ENCODE results near the gene ACSF2.

ACSF2 gene

GRCh38 chr17:50428831-50429424, 2.9 kb downstream of the ACSF2 start:
- Histone ChIP-seq H2AFZ (ENCODE audit: low read length) (no peak overlapping the region), H3K4me1 (ENCODE audit: low read length) (peaks cover 14% of the 10 kb centered on the region), H3K27me3 (replicated peaks; ENCODE audit: insufficient read depth, low read length) (no peaks in the 10 kb centered on the region), H3K4me3 (ENCODE audit: low read length) (no peak overlapping the region), H4K20me1 (ENCODE audit: insufficient read depth, low read length) (no peaks in the 10 kb centered on the region), H3K9ac (ENCODE audit: low read length) (no peak overlapping the region), H3K9me3 (replicated peaks; ENCODE audit: insufficient read depth, low read length) (no peaks in the 10 kb centered on the region), H3K4me2 (ENCODE audit: low read depth, low read length) (no peak overlapping the region), H3K79me2 (ENCODE audit: low read length) (0 out of 2 replicates have a peak, but pooled peaks cover 10% of the 10 kb centered on the region), H3K36me3 (replicated peaks; ENCODE audit: insufficient read depth, low read length) (no peaks in the 10 kb centered on the region), H3K27ac (ENCODE audit: low read length) (no peak overlapping the region), H3K9me2 (replicated peaks; ENCODE audit: insufficient read depth, low read length) (no peaks in the 10 kb centered on the region), H3F3A (ENCODE audit: insufficient read depth, low read length) (peaks cover 13% of the 10 kb centered on the region)
- no peak for TF ChIP-seq EZH2phosphoT487 (IDR thresholded peaks at IDR 0.05; ENCODE audit: low read length)
- TF ChIP-seq EZH2 (optimal IDR thresholded peaks at IDR 0.05; ENCODE audit: low read depth, low read length), result no peak
- TF ChIP-seq CTCF (IDR thresholded peaks at IDR 0.05; ENCODE audit: low read length), result no peak
- no peak for DNase-seq

- Histone ChIP-seq H3K4me3 (ENCODE audit: low read length) (no peak overlapping the region), H3K79me2 (ENCODE audit: low read length) (0 out of 2 replicates have a peak, but pooled peaks cover 10% of the 10 kb centered on the region), H3K27me3 (replicated peaks; ENCODE audit: insufficient read depth, low read length) (no peaks in the 10 kb centered on the region), H3F3A (ENCODE audit: insufficient read depth, low read length) (peaks cover 13% of the 10 kb centered on the region), H3K4me1 (ENCODE audit: low read length) (peaks cover 14% of the 10 kb centered on the region), H4K20me1 (ENCODE audit: insufficient read depth, low read length) (no peaks in the 10 kb centered on the region), H3K9me2 (replicated peaks; ENCODE audit: insufficient read depth, low read length) (no peaks in the 10 kb centered on the region), H2AFZ (ENCODE audit: low read length) (no peak overlapping the region), H3K4me2 (ENCODE audit: low read depth, low read length) (no peak overlapping the region), H3K36me3 (replicated peaks; ENCODE audit: insufficient read depth, low read length) (no peaks in the 10 kb centered on the region), H3K27ac (ENCODE audit: low read length) (no peak overlapping the region), H3K9me3 (replicated peaks; ENCODE audit: insufficient read depth, low read length) (no peaks in the 10 kb centered on the region), H3K9ac (ENCODE audit: low read length) (no peak overlapping the region)
- DNase-seq, result no peak
- TF ChIP-seq CTCF (IDR thresholded peaks at IDR 0.05; ENCODE audit: low read length), result no peak
- TF ChIP-seq EZH2 (optimal IDR thresholded peaks at IDR 0.05; ENCODE audit: low read depth, low read length), result no peak
- TF ChIP-seq EZH2phosphoT487 (IDR thresholded peaks at IDR 0.05; ENCODE audit: low read length), result no peak
These were observed 3.8 kb downstream of the ACSF2 start for GRCh38 chr17:50429793-50430192.

GRCh38 chr17:50430821-50431618, 5.0 kb downstream of the ACSF2 start:
- no peaks in the 10 kb centered on the region for H3K9me2 ChIP-seq (replicated peaks; ENCODE audit: insufficient read depth, low read length)
- no peak overlapping the region for H2AFZ ChIP-seq (ENCODE audit: low read length)
- no peak for TF ChIP-seq EZH2phosphoT487 (IDR thresholded peaks at IDR 0.05; ENCODE audit: low read length)
- TF ChIP-seq CTCF (IDR thresholded peaks at IDR 0.05; ENCODE audit: low read length), result no peak
- TF ChIP-seq EZH2 (optimal IDR thresholded peaks at IDR 0.05; ENCODE audit: low read depth, low read length), result no peak
- H3K9ac ChIP-seq (ENCODE audit: low read length), result no peak overlapping the region
- no peaks in the 10 kb centered on the region for H3K27me3 ChIP-seq (replicated peaks; ENCODE audit: insufficient read depth, low read length)
- 0 out of 2 replicates have a peak, but pooled peaks cover 10% of the 10 kb centered on the region for H3K79me2 ChIP-seq (ENCODE audit: low read length)
- peaks cover 9% of the 10 kb centered on the region for H3K4me1 ChIP-seq (ENCODE audit: low read length)
- no peaks in the 10 kb centered on the region for H3K9me3 ChIP-seq (replicated peaks; ENCODE audit: insufficient read depth, low read length)
- H3K4me3 ChIP-seq (ENCODE audit: low read length), result no peak overlapping the region
- DNase-seq, result no peak
- no peaks in the 10 kb centered on the region for H4K20me1 ChIP-seq (ENCODE audit: insufficient read depth, low read length)
- no peak overlapping the region for H3K27ac ChIP-seq (ENCODE audit: low read length)
- H3K36me3 ChIP-seq (replicated peaks; ENCODE audit: insufficient read depth, low read length), result no peaks in the 10 kb centered on the region
- peaks cover 13% of the 10 kb centered on the region for H3F3A ChIP-seq (ENCODE audit: insufficient read depth, low read length)
- no peak overlapping the region for H3K4me2 ChIP-seq (ENCODE audit: low read depth, low read length)
